Lower leg skin (tissue), 4 donors: ENCODE measurements around the gene NKAIN1. TPM values are rescaled to one million over a fixed set of nuclear protein-coding genes. Genes with fewer than 3 reads are reported as not detected.
"Not testable (repeated sequence)": the region's sequence is repeated elsewhere in the genome, so short reads cannot be mapped to it uniquely, and the experiment has no call there.

Experiments
- DNase-seq, 2 donors: peaks; one replicate each; pipeline ENCODE4 v3.0.0-alpha.2; 2019; ENCODE audit warnings: low spot score in 2 of 2
- H3K4me3 ChIP-seq: fragments of 200-600 bp; sonication (generic); 2 replicates; pipeline ENCODE4 v1.5.1; 2017; ENCODE audit warnings: mild to moderate bottlenecking, low read depth; ENCODE audit not compliant: poor library complexity, severe bottlenecking
- POLR2A ChIP-seq, 2 donors: fragments of 450-650 bp; IDR thresholded peaks; one replicate each; pipeline ENCODE4 v1.6.1; 2016 to 2017; ENCODE audit warnings: antibody characterized with exemption in 2 of 2, mild to moderate bottlenecking in 1 of 2, moderate library complexity in 1 of 2
- WGBS, 2 donors: methylation state at CpG; one replicate each; pipeline ENCODE4 v1.1.5; 2018; 5-methylcytosine and 5-hydroxymethylcytosine counted together
- intact Hi-C: fragments of 100-400 bp; cut with DNase I; formaldehyde crosslinking; loops from one replicate; pipeline ENCODE4 v1.15.0; 2023; ENCODE audit warnings: low total_unique reads
- total RNA-seq, 4 donors: library from RNA; depleted of rRNA; stranded (reverse); fragments of >200 nt; gene quantifications; one replicate each; pipeline ENCODE4 v1.1.0, GENCODE V29; 2016
- TF ChIP-seq, protein P1 (sequence below), 3 donors: fragments of 450-650 bp; IDR thresholded peaks; one replicate each; pipeline ENCODE4 v1.5.1; 2016; ENCODE audit warnings: antibody characterized with exemption in 3 of 3, mild to moderate bottlenecking in 3 of 3, moderate library complexity in 2 of 3

NKAIN1 gene
- 1 to 10 TPM in 2 of 4 donors, under 1 TPM in 2; 0.46 to 1.4 (median 0.91) TPM for total RNA-seq

DNA sequence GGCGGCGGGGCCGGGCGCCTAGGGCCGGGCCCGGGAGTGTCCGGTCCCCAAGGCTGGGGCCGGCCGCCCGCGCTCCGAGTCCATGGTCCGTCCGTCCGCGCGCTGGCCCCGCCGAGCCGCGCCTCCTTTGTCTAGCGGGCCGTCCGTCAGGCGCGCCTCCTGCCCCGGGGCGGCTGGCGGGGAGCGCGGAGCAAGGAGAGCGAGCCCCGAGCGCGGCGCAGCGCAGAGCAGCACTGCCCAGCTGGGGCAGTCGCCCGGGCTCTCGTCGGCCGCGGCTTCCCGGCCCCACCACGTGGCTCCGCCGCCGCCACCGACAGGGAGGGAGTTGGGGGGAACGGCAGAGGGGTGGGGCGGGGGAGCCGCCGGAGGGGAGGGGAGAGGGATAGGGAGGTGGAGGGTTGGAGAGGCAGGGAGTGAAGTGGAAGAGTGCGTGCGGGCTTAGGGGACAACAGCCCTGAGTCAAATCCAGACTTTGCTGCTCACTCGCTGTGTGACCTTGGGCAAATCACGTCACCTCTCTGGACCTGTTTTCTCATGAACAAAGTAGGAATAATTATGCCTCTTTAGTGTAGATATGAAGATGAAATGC, at the start of gene NKAIN1:
Gene NKAIN1 (minus strand): TSS at position 235 of the 589 bp plus-strand sequence. CDS start 340 bp downstream, outside the sequence.
- no peak for DNase-seq
- intact Hi-C loops = no loop called here
- H3K4me3 ChIP-seq = no peak within 1 kb of the TSS
- no peak for TF ChIP-seq POLR2A (IDR thresholded peaks at IDR 0.05)
- TF ChIP-seq, protein P1, sequence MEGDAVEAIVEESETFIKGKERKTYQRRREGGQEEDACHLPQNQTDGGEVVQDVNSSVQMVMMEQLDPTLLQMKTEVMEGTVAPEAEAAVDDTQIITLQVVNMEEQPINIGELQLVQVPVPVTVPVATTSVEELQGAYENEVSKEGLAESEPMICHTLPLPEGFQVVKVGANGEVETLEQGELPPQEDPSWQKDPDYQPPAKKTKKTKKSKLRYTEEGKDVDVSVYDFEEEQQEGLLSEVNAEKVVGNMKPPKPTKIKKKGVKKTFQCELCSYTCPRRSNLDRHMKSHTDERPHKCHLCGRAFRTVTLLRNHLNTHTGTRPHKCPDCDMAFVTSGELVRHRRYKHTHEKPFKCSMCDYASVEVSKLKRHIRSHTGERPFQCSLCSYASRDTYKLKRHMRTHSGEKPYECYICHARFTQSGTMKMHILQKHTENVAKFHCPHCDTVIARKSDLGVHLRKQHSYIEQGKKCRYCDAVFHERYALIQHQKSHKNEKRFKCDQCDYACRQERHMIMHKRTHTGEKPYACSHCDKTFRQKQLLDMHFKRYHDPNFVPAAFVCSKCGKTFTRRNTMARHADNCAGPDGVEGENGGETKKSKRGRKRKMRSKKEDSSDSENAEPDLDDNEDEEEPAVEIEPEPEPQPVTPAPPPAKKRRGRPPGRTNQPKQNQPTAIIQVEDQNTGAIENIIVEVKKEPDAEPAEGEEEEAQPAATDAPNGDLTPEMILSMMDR (IDR thresholded peaks at IDR 0.05) = no peak
- 2 to 4% methylated on average over 12 to 20 of the region's 57 CpGs for WGBS, 2 donors

DNA sequence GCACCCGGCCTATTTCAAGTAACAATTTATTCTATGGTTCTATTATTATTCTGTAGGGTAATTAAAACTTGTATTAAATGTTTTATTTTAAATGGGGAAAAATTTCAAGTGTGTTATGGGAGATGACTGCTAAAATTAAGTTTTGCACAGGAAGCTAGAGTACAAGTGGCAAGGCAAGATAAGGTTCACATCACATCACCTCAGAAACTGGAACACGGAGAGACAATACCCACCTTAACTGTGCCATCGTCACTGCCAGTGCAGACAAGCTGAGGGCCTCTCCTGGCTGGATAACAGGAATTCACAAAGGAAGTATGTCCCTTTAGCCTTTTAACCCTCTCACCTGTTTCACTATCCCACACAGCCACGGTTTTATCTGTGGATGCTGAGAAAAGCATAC, 49.3 kb upstream of the NKAIN1 start:
- no peak overlapping the region for H3K4me3 ChIP-seq
- TF ChIP-seq, protein P1 (IDR thresholded peaks at IDR 0.05) = no peak
- no peak for TF ChIP-seq POLR2A (IDR thresholded peaks at IDR 0.05)
- intact Hi-C loops = no loop called here
- WGBS, 2 donors = 81 to 82% methylated on average over 4 of the region's 4 CpGs
- DNase-seq = no peak

DNA sequence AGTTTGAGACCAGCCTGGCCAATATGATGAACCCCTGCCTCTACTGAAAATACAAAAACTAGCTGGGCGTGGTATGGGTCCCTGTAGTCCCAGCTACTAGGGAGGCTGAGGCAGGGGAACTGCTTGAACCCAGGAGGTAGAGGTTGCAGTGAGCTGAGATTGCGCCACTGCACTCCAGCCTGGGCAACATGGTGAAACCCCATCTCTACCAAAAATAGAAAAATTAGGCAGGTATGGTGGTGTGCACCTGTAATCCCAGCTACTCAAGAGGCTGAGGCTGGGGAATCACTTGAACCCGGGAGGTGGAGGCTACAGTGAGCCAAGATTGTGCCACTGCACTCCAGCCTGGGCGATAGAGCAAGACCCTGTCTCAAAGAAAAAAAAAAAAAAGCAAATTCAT, 48.1 kb upstream of the NKAIN1 start:
- intact Hi-C loops = not testable (repeated sequence)
- 92 to 98% methylated on average over 4 of the region's 4 CpGs for WGBS, 2 donors

DNA sequence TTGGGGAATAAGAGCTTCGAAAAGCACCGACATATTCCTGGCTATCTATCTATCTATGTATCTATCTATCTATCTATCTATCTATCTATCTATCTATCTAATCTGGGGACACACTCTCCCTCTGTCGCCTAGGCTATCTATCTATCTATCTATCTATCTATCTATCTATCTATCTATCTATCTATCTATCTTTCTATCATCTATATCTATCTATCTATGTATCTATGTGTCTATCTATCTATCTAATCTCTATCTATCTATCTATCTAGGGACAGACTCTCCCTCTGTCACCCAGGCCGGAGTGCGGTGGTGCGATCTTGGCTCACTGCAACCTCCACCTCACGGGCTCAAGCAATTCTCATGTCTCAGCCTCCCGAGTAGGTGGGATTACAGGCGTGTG, 42.7 kb upstream of the NKAIN1 start:
- intact Hi-C loops, H3K4me3 ChIP-seq, DNase-seq: not testable (repeated sequence)
- 93% methylated on average over 9 of the region's 9 CpGs for WGBS, 2 donors

More for the DNA sequence above, 48.1 kb upstream of the NKAIN1 start:
- not testable (repeated sequence) for H3K4me3 ChIP-seq, DNase-seq

DNA sequence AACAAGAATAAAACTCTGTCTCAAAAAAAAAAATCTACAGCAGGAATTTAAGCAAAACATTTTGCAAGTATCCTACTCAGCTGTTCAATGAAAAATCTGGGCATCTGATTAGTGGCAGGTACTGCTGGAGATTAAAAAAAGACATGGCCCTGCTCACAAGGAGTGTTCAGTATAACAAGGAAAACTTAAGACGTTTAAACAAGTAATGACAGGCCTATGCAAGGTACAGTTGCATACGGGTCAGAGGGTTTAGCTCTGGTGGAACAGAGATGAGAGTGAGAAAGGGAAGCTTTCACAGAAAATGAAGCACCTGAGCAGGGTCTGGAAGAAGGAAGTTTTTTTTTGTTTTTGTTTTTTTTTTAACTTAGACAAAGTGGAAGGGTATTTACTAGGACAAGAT, 33.9 kb upstream of the NKAIN1 start:
- no peak for TF ChIP-seq POLR2A (IDR thresholded peaks at IDR 0.05)
- TF ChIP-seq, protein P1 (IDR thresholded peaks at IDR 0.05) = no peak
- no peak for DNase-seq
- intact Hi-C loops = no loop called here
- H3K4me3 ChIP-seq = no peak overlapping the region
- 53 to 57% methylated on average over 2 of the region's 2 CpGs for WGBS, 2 donors

DNA sequence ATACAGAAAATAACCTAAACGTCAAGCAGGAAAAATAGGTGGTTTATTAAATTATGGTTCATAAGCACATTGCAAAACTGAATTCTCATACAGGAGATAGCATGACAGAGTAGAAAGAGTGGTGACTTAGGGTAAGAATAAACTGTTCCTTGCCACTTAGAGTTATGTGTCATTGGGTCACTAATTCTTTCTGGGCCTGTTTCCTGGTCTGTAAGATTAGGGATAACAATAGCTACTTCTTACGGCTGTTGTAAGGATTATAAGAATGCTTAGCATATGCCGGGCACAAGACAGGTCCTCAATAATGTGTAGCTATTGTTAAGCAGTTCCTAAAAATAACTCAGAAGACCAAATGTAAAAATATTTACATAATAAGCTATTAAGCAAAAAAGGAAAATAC, 32.7 kb upstream of the NKAIN1 start:
- WGBS, 2 donors = 81 to 83% methylated on average over 3 of the region's 3 CpGs
- no peak for TF ChIP-seq POLR2A (IDR thresholded peaks at IDR 0.05)
- TF ChIP-seq, protein P1 (IDR thresholded peaks at IDR 0.05) = no peak
- intact Hi-C loops = no loop called here
- no peak for DNase-seq
- no peak overlapping the region for H3K4me3 ChIP-seq

DNA sequence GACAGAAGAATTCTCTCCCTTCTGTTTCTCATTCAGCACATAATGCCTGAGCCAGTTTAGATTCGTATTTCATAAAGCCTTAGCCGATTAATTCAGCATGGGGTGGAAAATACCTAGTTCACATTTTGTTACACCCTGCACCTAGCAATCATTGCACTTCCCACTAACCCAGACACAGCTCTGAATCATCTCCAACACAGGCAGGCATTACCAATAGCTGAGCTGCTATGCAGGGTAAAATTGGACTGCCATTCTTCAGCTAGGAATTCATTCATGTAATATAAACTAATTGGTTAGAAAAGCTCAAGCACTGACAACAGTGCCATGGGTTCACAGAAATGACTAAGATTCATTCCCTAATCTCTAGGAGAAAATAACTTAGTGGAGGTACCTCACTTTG, 26.9 kb upstream of the NKAIN1 start:
- no peak for TF ChIP-seq POLR2A (IDR thresholded peaks at IDR 0.05)
- TF ChIP-seq, protein P1 (IDR thresholded peaks at IDR 0.05) = no peak
- 41 to 67% methylated on average over 2 of the region's 2 CpGs for WGBS, 2 donors
- no peak for DNase-seq
- no peak overlapping the region for H3K4me3 ChIP-seq
- intact Hi-C loops = no loop called here
